H1 (cell line): ENCODE results near the gene ADD3. TPM values are rescaled to one million over a fixed set of nuclear protein-coding genes. Genes with fewer than 3 reads are reported as not detected.

Experiments
- CTCF ChIA-PET: fragments of 300-600 bp; sonication (Branson Sonifier 250); formaldehyde crosslinking; loops from one replicate; lab custom pipeline; 2021; ENCODE audit not compliant: partially characterized antibody; lab: Charles Lee
- POLR2A ChIA-PET: fragments of 300-600 bp; sonication (Branson Sonifier 250); formaldehyde crosslinking; loops from one replicate; lab custom pipeline; 2021; ENCODE audit warnings: inconsistent platforms; ENCODE audit not compliant: partially characterized antibody; lab: Charles Lee
- DNase-seq, 2 experiments: peaks; one replicate each; pipeline versions ENCODE4 v3.0.0 to v3.0.0-alpha.2; 2010 to 2022; ENCODE audit warnings: low spot score in 2 of 2, low read depth in 1 of 2, mixed read lengths in 1 of 2
- FAIRE-seq: peaks from 2 replicates; lab custom pipeline; 2011; peaks lifted over from hg19 to GRCh38; lab: Jason Lieb, UNC
- H2AFZ ChIP-seq: 2 replicates; pipeline ENCODE4 v1.8.1; 2012; ENCODE audit warnings: low read length, inconsistent platforms
- H2AK5ac ChIP-seq: 2 replicates; pipeline ENCODE4 v1.6.1; 2013; ENCODE audit warnings: low read depth, low read length
- H2BK120ac ChIP-seq: replicated peaks from 2 replicates; pipeline ENCODE3; 2013; ENCODE audit warnings: low read depth, low read length, inconsistent platforms
- H2BK12ac ChIP-seq: 2 replicates; pipeline ENCODE4 v1.6.1; 2013; ENCODE audit warnings: low read depth, low read length
- H2BK15ac ChIP-seq: 2 replicates; pipeline ENCODE4 v1.6.1; 2013; ENCODE audit warnings: low read length
- H2BK20ac ChIP-seq: 2 replicates; pipeline ENCODE4 v1.6.1; 2013; ENCODE audit warnings: low read length
- H2BK5ac ChIP-seq: 2 replicates; pipeline ENCODE4 v1.6.1; 2013; ENCODE audit warnings: low read depth, low read length
- H3K14ac ChIP-seq: 2 replicates; pipeline ENCODE4 v1.6.1; 2013; ENCODE audit warnings: inconsistent platforms; ENCODE audit not compliant: insufficient read length
- H3K18ac ChIP-seq: 2 replicates; pipeline ENCODE4 v1.6.1; 2013; ENCODE audit warnings: low read length; ENCODE audit errors: extremely low read depth
- H3K23ac ChIP-seq: 2 replicates; pipeline ENCODE4 v1.6.1; 2013; ENCODE audit warnings: inconsistent platforms; ENCODE audit not compliant: insufficient read length
- H3K23me2 ChIP-seq: 2 replicates; pipeline ENCODE4 v1.6.1; 2013; ENCODE audit warnings: low read depth, low read length
- H3K27ac ChIP-seq: 2 replicates; pipeline ENCODE4 v1.6.1; 2011; ENCODE audit warnings: low read depth, low read length, inconsistent platforms
- H3K27me3 ChIP-seq, 4 experiments: replicated peaks in 1 of 4; 1 replicate in 1 of 4; 2 replicates in 3 of 4; pipeline versions ENCODE4 v1.6.1 to v1.8.1; 2011 to 2013; ENCODE audit warnings: low read length in 3 of 4, mild to moderate bottlenecking in 3 of 4, inconsistent platforms in 2 of 4, mixed read lengths in 2 of 4, moderate library complexity in 1 of 4; ENCODE audit not compliant: control insufficient read depth in 3 of 4, insufficient read depth in 3 of 4; ENCODE audit errors: extremely low read depth in 1 of 4
- H3K36me3 ChIP-seq, 4 experiments: 2 replicates each; pipeline versions ENCODE4 v1.6.1 to v1.8.1; 2011 to 2013; ENCODE audit warnings: mild to moderate bottlenecking in 4 of 4, low read length in 3 of 4, moderate library complexity in 2 of 4, control low read depth in 1 of 4, inconsistent platforms in 1 of 4; ENCODE audit not compliant: insufficient read depth in 4 of 4, control insufficient read depth in 2 of 4
- H3K4ac ChIP-seq: replicated peaks from 2 replicates; pipeline ENCODE3; 2013; ENCODE audit warnings: low read length, low read depth, mixed read lengths, inconsistent platforms; ENCODE audit not compliant: insufficient read length
- H3K4me1 ChIP-seq, 4 experiments: replicated peaks in 1 of 4; 1 replicate in 1 of 4; 2 replicates in 3 of 4; pipeline versions ENCODE4 v1.6.1 to v1.8.1; 2011 to 2013; ENCODE audit warnings: low read length in 3 of 4, inconsistent platforms in 2 of 4, mixed read lengths in 1 of 4; ENCODE audit not compliant: insufficient read depth in 4 of 4, control insufficient read depth in 3 of 4
- H3K4me2 ChIP-seq, 2 experiments: 2 replicates each; pipeline versions ENCODE4 v1.6.1 to v1.8.1; 2011 to 2013; ENCODE audit warnings: low read depth in 2 of 2, low read length in 2 of 2, control low read depth in 1 of 2, inconsistent platforms in 1 of 2, mild to moderate bottlenecking in 1 of 2; ENCODE audit not compliant: insufficient read depth in 1 of 2
- H3K4me3 ChIP-seq, 4 experiments: fragments of 200-600, 300-600 bp in 1 of 4; sonication (generic), shearing (Covaris generic), sonication (Bioruptor Twin) in 1 of 4; 2 replicates each; pipeline versions ENCODE4 v1.5.1 to v1.8.1; 2011 to 2016; ENCODE audit warnings: low read length in 4 of 4, low read depth in 3 of 4, control low read depth in 2 of 4, inconsistent platforms in 2 of 4, mild to moderate bottlenecking in 2 of 4, mixed read lengths in 1 of 4, moderate library complexity in 1 of 4; ENCODE audit not compliant: insufficient read depth in 2 of 4; ENCODE audit errors: extremely low read depth in 1 of 4
- H3K56ac ChIP-seq: replicated peaks from 2 replicates; pipeline ENCODE3; 2013; ENCODE audit warnings: low read depth, mild to moderate bottlenecking, mixed read lengths, low read length, inconsistent platforms; ENCODE audit not compliant: insufficient read length
- H3K79me1 ChIP-seq: 2 replicates; pipeline ENCODE4 v1.6.1; 2013; ENCODE audit warnings: low read depth, low read length, control low read depth
- H3K79me2 ChIP-seq, 2 experiments: 2 replicates each; pipeline versions ENCODE4 v1.6.1 to v1.8.1; 2012 to 2013; ENCODE audit warnings: low read length in 2 of 2, mild to moderate bottlenecking in 2 of 2, inconsistent platforms in 1 of 2; ENCODE audit not compliant: insufficient read depth in 2 of 2, control insufficient read depth in 1 of 2
- H3K9ac ChIP-seq, 4 experiments: replicated peaks in 1 of 4; 1 replicate in 1 of 4; 2 replicates in 3 of 4; pipeline versions ENCODE4 v1.6.1 to v1.8.1; 2011 to 2013; ENCODE audit warnings: low read depth in 3 of 4, low read length in 3 of 4, control low read depth in 2 of 4, mild to moderate bottlenecking in 2 of 4, moderate library complexity in 2 of 4, inconsistent platforms in 1 of 4; ENCODE audit errors: extremely low read depth in 1 of 4
- H3K9me3 ChIP-seq, 2 experiments: 2 replicates each; pipeline versions ENCODE4 v1.6.1 to v1.8.1; 2012 to 2013; ENCODE audit warnings: mild to moderate bottlenecking in 2 of 2, moderate library complexity in 2 of 2, control low read depth in 1 of 2, inconsistent platforms in 1 of 2, low read depth in 1 of 2, low read length in 1 of 2, mixed read lengths in 1 of 2; ENCODE audit not compliant: insufficient read depth in 2 of 2
- H4K20me1 ChIP-seq, 2 experiments: replicated peaks in 1 of 2; 2 replicates each; pipeline versions ENCODE3 to v1.8.1; 2011 to 2013; ENCODE audit warnings: inconsistent platforms in 2 of 2, low read length in 2 of 2, mild to moderate bottlenecking in 1 of 2; ENCODE audit not compliant: insufficient read depth in 2 of 2, control insufficient read depth in 1 of 2
- H4K5ac ChIP-seq: 2 replicates; pipeline ENCODE4 v1.6.1; 2013; ENCODE audit warnings: low read length, low read depth, mixed read lengths, inconsistent platforms; ENCODE audit not compliant: insufficient read length
- H4K8ac ChIP-seq: 2 replicates; pipeline ENCODE4 v1.8.0; 2013; ENCODE audit warnings: mild to moderate bottlenecking, moderate library complexity, low read length, inconsistent platforms; ENCODE audit not compliant: insufficient read depth; ENCODE audit errors: extremely low read depth
- H4K91ac ChIP-seq: replicated peaks from 2 replicates; pipeline ENCODE3; 2013; ENCODE audit warnings: low read length, mixed read lengths, inconsistent platforms; ENCODE audit not compliant: insufficient read length
- WGBS, 2 experiments: shearing (Covaris generic) in 1 of 2; methylation state at CpG; one replicate each; pipeline versions ENCODE4 v1.1.6 to v1.1.7; 2013 to 2015; ENCODE audit warnings: low lambda C conversion rate in 2 of 2, mixed read lengths in 2 of 2, inconsistent platforms in 1 of 2, low coverage in 1 of 2, missing lambda C conversion rate in 1 of 2; ENCODE audit not compliant: insufficient replicate concordance in 2 of 2, insufficient coverage in 1 of 2, insufficient read length in 1 of 2; ENCODE audit errors: extremely low coverage in 1 of 2, missing lambda C conversion rate in 1 of 2; 5-methylcytosine and 5-hydroxymethylcytosine counted together
- polyA plus RNA-seq, 7 experiments: library from polyadenylated mRNA; depleted of rRNA in 3 of 7; stranded (reverse) in 5 of 7; unstranded in 2 of 7; fragments of >200 nt in 5 of 7; fragments of 200-250 nt in 2 of 7; gene quantifications; 1 replicate in 5 of 7; 2 replicates in 1 of 7; 4 replicates in 1 of 7; pipeline versions ENCODE4 v1.2.1 to v1.2.3, GENCODE V29; 2011 to 2013; ENCODE audit warnings: missing spikeins in 2 of 7, mixed read lengths in 2 of 7
- total RNA-seq: library from RNA; stranded (reverse); fragmentation: NEBNext Ultra II Directional; extraction: Animal tissue kit (Norgen Biotek cat#: 25700); gene quantifications from 2 replicates; pipeline ENCODE4 v1.2.1, GENCODE V29; 2021

ADD3 gene
- total and polyA plus RNA-seq, 2 of the 8 experiments (the other 6 are each of a cell fraction or from before 2014, with no cell fraction given): 44.7 to 85.6 TPM

DNA sequence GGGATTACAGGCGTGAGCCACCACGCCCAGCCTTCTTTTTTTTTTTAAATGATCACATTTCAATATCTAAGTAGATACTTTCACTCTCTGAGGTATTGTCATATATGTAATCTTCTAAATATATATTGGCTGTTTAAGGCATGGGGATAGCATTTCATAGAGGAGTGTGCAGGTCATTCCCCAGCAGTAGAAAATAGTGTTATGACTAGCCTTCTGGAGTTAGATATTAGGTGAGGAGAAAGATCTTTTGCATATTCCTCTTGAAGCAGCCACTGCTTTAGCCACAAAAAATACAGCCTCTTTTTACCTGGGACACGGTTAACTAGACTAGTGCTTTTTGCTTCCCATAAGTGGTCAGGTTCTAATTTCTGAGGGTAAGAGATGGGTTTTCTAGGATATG lies 28.9 kb downstream of the ADD3 start:
- CTCF ChIA-PET: interaction anchor here (0.8 to 4.9 kb wide), 13 partner anchors 9 to 170 kb away, joined by 3 to 37 read pairs (median 4); no protein-coding TSS in a partner anchor
- 87% methylated on average over 3 of the region's 3 CpGs; no CpG with 5 or more reads in 1 of the 2 experiments for whole genome bisulfite sequencing, 2 experiments

More for the DNA sequence above, 28.9 kb downstream of the ADD3 start:
- Histone ChIP-seq H3K79me1 (no peaks in the 10 kb centered on the region), H3K27me3 (no peaks in the 10 kb centered on the region), H2BK15ac (no peak overlapping the region), H4K91ac (no peak overlapping the region), H4K20me1 (peaks cover 3 to 7% of the 10 kb centered on the region in 2 experiments), H3K18ac (no peak overlapping the region), H2BK12ac (no peak overlapping the region), H3K9ac (no peak overlapping the region), H3K14ac (no peak overlapping the region), H4K5ac (no peak overlapping the region), H2AFZ (no peak overlapping the region), H3K4me2 (no peak overlapping the region), H2BK120ac (no peak overlapping the region), H2BK5ac (no peak overlapping the region), H2AK5ac (no peak overlapping the region), H3K79me2 (peaks cover 2 to 82% of the 10 kb centered on the region in 2 experiments; a peak in 3 of 4 replicates), H3K4ac (no peak overlapping the region), H4K8ac (no peak overlapping the region), H3K4me1 (peaks cover 0 to 3% (median 0%) of the 10 kb centered on the region in 4 experiments; a peak in 2 of 7 replicates), H3K4me3 (no peak overlapping the region), H3K23me2 (no peaks in the 10 kb centered on the region), H3K23ac (no peak overlapping the region), H3K36me3 (no peaks in the 10 kb centered on the region), H3K27ac (no peak overlapping the region), H2BK20ac (no peak overlapping the region), H3K56ac (no peak overlapping the region), H3K9me3 (no peaks in the 10 kb centered on the region)
- POLR2A ChIA-PET: no interaction called here
- FAIRE-seq: no peak
- DNase-seq: no peak
